ENCODE data around the gene DOK3. TPM values are rescaled to one million over a fixed set of nuclear protein-coding genes. Genes with fewer than 3 reads are reported as not detected.
A peak's percentile ranks its signal among the peaks of the same experiment; 100 is the strongest.

Gene DOK3
- total RNA-seq, 1 donor from 2014 or later: 0.32 TPM

DNA sequence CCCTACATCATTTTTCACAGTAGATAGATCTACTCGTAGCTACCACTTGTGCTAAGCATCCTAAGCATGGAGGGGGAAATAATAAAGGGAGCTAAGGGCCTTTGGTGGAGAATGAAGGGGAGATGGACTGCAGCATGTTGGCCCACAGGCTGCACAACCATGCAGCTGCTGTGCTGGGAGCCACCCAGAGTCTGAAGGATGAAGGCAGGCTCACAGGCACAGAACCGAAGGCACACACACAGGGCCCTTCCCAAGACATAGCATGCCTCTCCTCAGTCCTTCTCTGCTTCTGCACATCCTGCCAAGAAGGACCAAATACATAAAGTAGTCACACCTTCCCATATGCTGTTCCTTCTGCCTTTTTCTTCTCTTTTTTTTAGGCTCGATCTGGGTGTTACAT, 38.1 kb upstream of the DOK3 start:
- TF ChIP-seq, protein P1, sequence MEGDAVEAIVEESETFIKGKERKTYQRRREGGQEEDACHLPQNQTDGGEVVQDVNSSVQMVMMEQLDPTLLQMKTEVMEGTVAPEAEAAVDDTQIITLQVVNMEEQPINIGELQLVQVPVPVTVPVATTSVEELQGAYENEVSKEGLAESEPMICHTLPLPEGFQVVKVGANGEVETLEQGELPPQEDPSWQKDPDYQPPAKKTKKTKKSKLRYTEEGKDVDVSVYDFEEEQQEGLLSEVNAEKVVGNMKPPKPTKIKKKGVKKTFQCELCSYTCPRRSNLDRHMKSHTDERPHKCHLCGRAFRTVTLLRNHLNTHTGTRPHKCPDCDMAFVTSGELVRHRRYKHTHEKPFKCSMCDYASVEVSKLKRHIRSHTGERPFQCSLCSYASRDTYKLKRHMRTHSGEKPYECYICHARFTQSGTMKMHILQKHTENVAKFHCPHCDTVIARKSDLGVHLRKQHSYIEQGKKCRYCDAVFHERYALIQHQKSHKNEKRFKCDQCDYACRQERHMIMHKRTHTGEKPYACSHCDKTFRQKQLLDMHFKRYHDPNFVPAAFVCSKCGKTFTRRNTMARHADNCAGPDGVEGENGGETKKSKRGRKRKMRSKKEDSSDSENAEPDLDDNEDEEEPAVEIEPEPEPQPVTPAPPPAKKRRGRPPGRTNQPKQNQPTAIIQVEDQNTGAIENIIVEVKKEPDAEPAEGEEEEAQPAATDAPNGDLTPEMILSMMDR (IDR thresholded peaks at IDR 0.05): no peak
- Histone ChIP-seq H3K4me1 (peaks cover 22 to 67% of the 10 kb centered on the region in 2 donors), H3K27ac (peak overlapping the region; percentile 63 to 93), H3K36me3 (peaks cover 4 to 12% of the 10 kb centered on the region in 2 donors), H3K27me3 (no peaks in the 10 kb centered on the region), H3K9me3 (no peaks in the 10 kb centered on the region), H3K4me3 (no peak overlapping the region)
- intact Hi-C loops (cut with DNase I): loop anchor here (2.0 kb wide), 1 partner anchor 51 kb away; the partner anchor contains the start of gene PDLIM7
- DNase-seq (ENCODE audit: low spot score in 2 of 2): no peak

DNA sequence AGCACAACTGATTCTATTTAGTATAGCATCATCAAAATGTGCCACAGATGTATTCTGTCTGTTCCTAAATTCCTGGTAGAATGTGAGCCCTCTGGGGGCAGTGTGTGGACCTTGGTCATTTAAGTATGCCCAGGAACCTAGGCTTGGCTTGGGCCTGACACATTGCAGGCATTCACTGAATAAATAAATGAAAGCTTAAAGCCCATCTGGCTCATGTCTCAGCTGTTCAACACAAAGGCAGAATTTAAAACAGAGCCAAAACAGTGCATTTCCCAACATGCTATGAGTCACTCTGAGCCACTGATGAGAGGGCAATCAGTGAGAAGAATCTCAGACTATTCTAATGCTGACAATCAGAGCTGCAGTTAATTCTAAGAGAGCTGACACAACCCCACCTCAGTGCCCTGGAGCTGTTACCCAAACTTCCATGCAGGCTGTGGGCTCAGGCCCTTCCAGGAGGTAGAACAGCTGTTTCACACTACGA, 36.7 kb upstream of the DOK3 start:
- Histone ChIP-seq H3K36me3 (peaks cover 4 to 6% of the 10 kb centered on the region in 2 donors), H3K27ac (peak overlapping the region; percentile 89 to 93), H3K9me3 (no peaks in the 10 kb centered on the region), H3K4me1 (peaks cover 21 to 58% of the 10 kb centered on the region in 2 donors), H3K27me3 (no peaks in the 10 kb centered on the region), H3K4me3 (peak overlapping the region in 1 of 2 donors; percentile 9)
- peak; percentile 31 to 91 for DNase-seq (ENCODE audit: low spot score in 2 of 2)
- intact Hi-C loops (cut with DNase I): loop anchor here (2.0 kb wide), 1 partner anchor 49 kb away; the partner anchor contains the start of gene PDLIM7
- TF ChIP-seq, protein P1 (IDR thresholded peaks at IDR 0.05): no peak

DNA sequence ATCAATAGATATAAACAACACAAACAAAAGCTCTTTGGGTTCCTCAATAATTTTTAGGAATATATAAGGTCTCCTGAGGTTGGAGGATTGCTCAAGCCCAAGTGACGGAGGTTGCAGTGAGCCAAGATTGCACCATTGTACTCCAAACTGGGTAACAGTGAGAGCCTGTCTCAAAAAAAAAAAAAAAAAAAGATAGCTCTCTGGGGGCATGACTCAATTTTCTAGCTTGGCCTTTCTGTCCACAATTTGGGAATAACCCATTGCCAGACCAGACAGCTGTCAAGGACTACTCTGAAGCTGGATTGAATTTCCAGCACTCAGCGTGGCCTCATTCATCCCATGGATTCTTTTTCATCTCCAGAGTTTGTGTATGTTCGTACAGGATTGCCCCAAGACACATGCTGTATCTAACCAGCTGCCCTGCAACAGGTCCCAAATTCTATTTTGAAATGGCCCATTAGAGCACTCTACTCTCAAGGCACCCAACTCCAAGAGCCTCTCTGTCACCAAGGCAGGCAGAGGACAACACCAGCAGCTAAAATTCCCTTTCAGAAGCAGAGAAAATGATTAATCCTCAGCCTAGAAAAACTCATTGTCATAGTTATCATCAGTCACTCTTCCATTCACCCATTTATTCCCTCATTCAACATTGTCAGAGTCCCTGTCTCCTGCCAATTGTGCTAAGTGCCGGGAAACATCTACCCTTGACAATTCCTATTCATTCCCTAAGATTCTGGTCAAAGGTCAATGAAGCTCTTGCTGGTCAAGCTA, 36.0 kb upstream of the DOK3 start:
- no peaks in the 10 kb centered on the region for H3K9me3 ChIP-seq
- H3K27ac ChIP-seq: peak overlapping the region; percentile 89 to 93
- intact Hi-C loops (cut with DNase I): loop anchor here (2.0 kb wide), 1 partner anchor 49 kb away; the partner anchor contains the start of gene PDLIM7
- peaks cover 21 to 55% of the 10 kb centered on the region in 2 donors for H3K4me1 ChIP-seq
- DNase-seq (ENCODE audit: low spot score in 2 of 2): peak; percentile 61 to 94
- peak overlapping the region in 1 of 2 donors; percentile 9 for H3K4me3 ChIP-seq
- TF ChIP-seq, protein P1 (IDR thresholded peaks at IDR 0.05): no peak
- no peaks in the 10 kb centered on the region for H3K27me3 ChIP-seq
- H3K36me3 ChIP-seq: peaks cover 1 to 3% of the 10 kb centered on the region in 2 donors

DNA sequence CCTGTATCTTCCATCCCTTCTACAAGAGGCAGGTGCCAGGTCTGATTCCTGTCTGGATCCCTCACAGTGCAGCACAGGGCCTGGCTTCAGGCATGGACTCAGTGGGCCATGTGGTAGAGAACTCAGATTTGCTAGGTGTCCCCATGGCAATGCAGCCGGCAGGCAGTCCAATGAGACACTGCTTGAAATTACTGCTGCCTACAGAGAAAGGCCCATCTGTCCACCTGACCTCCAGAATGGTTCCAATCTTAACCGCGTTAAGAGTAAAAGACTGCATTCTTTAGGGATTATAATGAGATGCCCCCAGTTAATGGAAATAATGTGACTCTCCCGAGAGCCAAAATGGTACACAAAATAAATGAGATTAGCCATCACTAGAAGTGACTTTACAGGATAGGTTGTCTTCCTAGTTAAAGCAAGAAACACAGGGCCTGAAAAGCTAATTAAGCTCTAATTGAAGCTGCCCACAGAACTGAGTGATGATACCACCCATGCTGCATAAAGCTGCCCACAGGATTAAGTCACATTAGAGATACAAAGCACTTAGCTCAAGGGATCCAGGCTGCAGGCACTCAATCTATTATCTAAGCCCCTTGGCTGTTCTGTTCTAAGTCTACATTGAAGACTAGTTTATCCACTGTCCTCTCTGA, 33.3 kb upstream of the DOK3 start:
- TF ChIP-seq, protein P1 (IDR thresholded peaks at IDR 0.05): no peak
- no peak for DNase-seq (ENCODE audit: low spot score in 2 of 2)
- Histone ChIP-seq H3K36me3 (no peaks in the 10 kb centered on the region), H3K4me3 (no peak overlapping the region), H3K27ac (peak overlapping the region; percentile 50 to 89), H3K4me1 (peaks cover 32 to 68% of the 10 kb centered on the region in 2 donors), H3K9me3 (no peaks in the 10 kb centered on the region), H3K27me3 (no peaks in the 10 kb centered on the region)
- intact Hi-C loops (cut with DNase I): no loop called here

DNA sequence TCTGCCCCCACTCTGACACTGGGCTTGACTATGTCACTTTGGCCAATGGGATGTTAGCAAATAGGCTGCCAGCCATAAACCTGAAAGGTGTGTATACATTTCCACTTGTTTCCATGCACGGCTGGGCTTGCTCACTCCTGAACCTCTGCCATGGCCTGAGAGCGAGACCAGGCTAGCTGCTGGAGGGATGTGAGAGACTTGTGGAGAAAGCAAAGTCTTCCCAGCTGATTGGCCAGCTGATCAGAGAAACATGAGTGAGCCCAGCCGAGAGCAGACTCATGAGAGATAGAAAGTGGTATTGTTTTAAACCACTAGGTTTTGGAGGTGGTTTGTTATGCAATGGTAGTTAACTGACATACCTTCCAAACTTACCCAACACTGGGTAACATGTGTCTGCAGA, 30.8 kb upstream of the DOK3 start:
- Histone ChIP-seq H3K4me1 (peaks cover 40 to 71% of the 10 kb centered on the region in 2 donors), H3K4me3 (no peak overlapping the region), H3K27ac (peak overlapping the region; percentile 81 to 82), H3K36me3 (peaks cover 4 to 6% of the 10 kb centered on the region in 2 donors), H3K9me3 (no peaks in the 10 kb centered on the region), H3K27me3 (no peaks in the 10 kb centered on the region)
- TF ChIP-seq, protein P1 (IDR thresholded peaks at IDR 0.05): no peak
- intact Hi-C loops (cut with DNase I): no loop called here
- DNase-seq (ENCODE audit: low spot score in 2 of 2): no peak
